Measurements from ENCODE around the gene PSMB4. TPM values are rescaled to one million over a fixed set of nuclear protein-coding genes. Genes with fewer than 3 reads are reported as not detected.
"Not testable (repeated sequence)": the region's sequence is repeated elsewhere in the genome, so short reads cannot be mapped to it uniquely, and the experiment has no call there.

PSMB4 gene
- polyA plus RNA-seq, 1 experiment, result 468 TPM

GRCh38 chr1:151419819-151420218 lies 20.4 kb downstream of the PSMB4 start:
- H3K4me3 ChIP-seq (ENCODE audit: low read depth, low read length), result no peak overlapping the region
- DNase-seq (ENCODE audit: low read depth), result no peak
- peaks cover 7% of the 10 kb centered on the region for H3K36me3 ChIP-seq (ENCODE audit: control insufficient read depth, insufficient read depth, low read length)
- CTCF ChIA-PET, result interaction anchor here (0.6 kb wide), 1 partner anchor 59 kb away, joined by 4 read pairs; no protein-coding TSS in a partner anchor
- no peak for TF ChIP-seq CTCF (IDR thresholded peaks at IDR 0.05; ENCODE audit: insufficient read depth, low read depth, low read length)
- POLR2A ChIA-PET, result no interaction called here
- H3K27me3 ChIP-seq (ENCODE audit: control insufficient read depth, insufficient read depth, low read length), result no peaks in the 10 kb centered on the region

GRCh38 chr1:151425103-151425502 lies 25.7 kb downstream of the PSMB4 start:
- Histone ChIP-seq H3K27me3 (ENCODE audit: control insufficient read depth, insufficient read depth, low read length) (no peaks in the 10 kb centered on the region), H3K4me3 (ENCODE audit: low read depth, low read length) (no peak overlapping the region), H3K36me3 (ENCODE audit: control insufficient read depth, insufficient read depth, low read length) (peaks cover 17% of the 10 kb centered on the region)
- CTCF ChIA-PET, result interaction anchor here (1.2 to 1.6 kb wide), 2 partner anchors 14 to 84 kb away, joined by 3 read pairs; no protein-coding TSS in a partner anchor
- no peak for TF ChIP-seq CTCF (IDR thresholded peaks at IDR 0.05; ENCODE audit: insufficient read depth, low read depth, low read length)
- DNase-seq (ENCODE audit: low read depth), result no peak
- POLR2A ChIA-PET, result no interaction called here

GRCh38 chr1:151428068-151428467 lies 28.7 kb downstream of the PSMB4 start:
- no peak for DNase-seq (ENCODE audit: low read depth)
- POLR2A ChIA-PET, result no interaction called here
- CTCF ChIA-PET, result no interaction called here
- no peaks in the 10 kb centered on the region for H3K27me3 ChIP-seq (ENCODE audit: control insufficient read depth, insufficient read depth, low read length)
- H3K36me3 ChIP-seq (ENCODE audit: control insufficient read depth, insufficient read depth, low read length), result peaks cover 15% of the 10 kb centered on the region
- H3K4me3 ChIP-seq (ENCODE audit: low read depth, low read length), result no peak overlapping the region
- no peak for TF ChIP-seq CTCF (IDR thresholded peaks at IDR 0.05; ENCODE audit: insufficient read depth, low read depth, low read length)

GRCh38 chr1:151433827-151434226 lies 34.5 kb downstream of the PSMB4 start:
- POLR2A ChIA-PET; H3K4me3 ChIP-seq (ENCODE audit: low read depth, low read length); DNase-seq (ENCODE audit: low read depth); H3K27me3 ChIP-seq (ENCODE audit: control insufficient read depth, insufficient read depth, low read length); H3K36me3 ChIP-seq (ENCODE audit: control insufficient read depth, insufficient read depth, low read length): not testable (repeated sequence)
- CTCF ChIA-PET, result interaction anchor here (1.2 to 2.2 kb wide), 2 partner anchors 10 to 301 kb away, joined by 5 to 9 read pairs; no protein-coding TSS in a partner anchor

- POLR2A ChIA-PET, result interaction anchor here (1.2 kb wide), 1 partner anchor 33 kb away, joined by 3 read pairs; no protein-coding TSS in a partner anchor
- TF ChIP-seq CTCF (IDR thresholded peaks at IDR 0.05; ENCODE audit: insufficient read depth, low read depth, low read length), result no peak
- CTCF ChIA-PET, result interaction anchor here (1.1 to 2.2 kb wide), 3 partner anchors 9 to 30 kb away, joined by 3 to 9 read pairs (median 3); no protein-coding TSS in a partner anchor
- H3K27me3 ChIP-seq (ENCODE audit: control insufficient read depth, insufficient read depth, low read length), result no peaks in the 10 kb centered on the region
- peaks cover 5% of the 10 kb centered on the region for H3K36me3 ChIP-seq (ENCODE audit: control insufficient read depth, insufficient read depth, low read length)
- no peak for DNase-seq (ENCODE audit: low read depth)
- H3K4me3 ChIP-seq (ENCODE audit: low read depth, low read length), result no peak overlapping the region
Measured at GRCh38 chr1:151435174-151435573, 35.8 kb downstream of the PSMB4 start.

GRCh38 chr1:151436985-151437384 lies 37.6 kb downstream of the PSMB4 start:
- CTCF ChIA-PET, result interaction anchor here (0.8 kb wide), 1 partner anchor 11 kb away, joined by 4 read pairs; no protein-coding TSS in a partner anchor
- peaks cover 5% of the 10 kb centered on the region for H3K36me3 ChIP-seq (ENCODE audit: control insufficient read depth, insufficient read depth, low read length)
- no peak for DNase-seq (ENCODE audit: low read depth)
- H3K4me3 ChIP-seq (ENCODE audit: low read depth, low read length), result no peak overlapping the region
- POLR2A ChIA-PET, result no interaction called here
- no peaks in the 10 kb centered on the region for H3K27me3 ChIP-seq (ENCODE audit: control insufficient read depth, insufficient read depth, low read length)
- no peak for TF ChIP-seq CTCF (IDR thresholded peaks at IDR 0.05; ENCODE audit: insufficient read depth, low read depth, low read length)

GRCh38 chr1:151437396-151437795 lies 38.0 kb downstream of the PSMB4 start:
- CTCF ChIA-PET, result interaction anchor here (0.8 to 1.6 kb wide), 2 partner anchors 11 to 124 kb away, joined by 3 to 4 read pairs; no protein-coding TSS in a partner anchor

More at GRCh38 chr1:151437396-151437795, 38.0 kb downstream of the PSMB4 start:
- DNase-seq (ENCODE audit: low read depth); H3K27me3 ChIP-seq (ENCODE audit: control insufficient read depth, insufficient read depth, low read length); POLR2A ChIA-PET; H3K4me3 ChIP-seq (ENCODE audit: low read depth, low read length); H3K36me3 ChIP-seq (ENCODE audit: control insufficient read depth, insufficient read depth, low read length): not testable (repeated sequence)
